ENCODE measurements around the gene MAD1L1.

The MAD1L1 gene

DNA sequence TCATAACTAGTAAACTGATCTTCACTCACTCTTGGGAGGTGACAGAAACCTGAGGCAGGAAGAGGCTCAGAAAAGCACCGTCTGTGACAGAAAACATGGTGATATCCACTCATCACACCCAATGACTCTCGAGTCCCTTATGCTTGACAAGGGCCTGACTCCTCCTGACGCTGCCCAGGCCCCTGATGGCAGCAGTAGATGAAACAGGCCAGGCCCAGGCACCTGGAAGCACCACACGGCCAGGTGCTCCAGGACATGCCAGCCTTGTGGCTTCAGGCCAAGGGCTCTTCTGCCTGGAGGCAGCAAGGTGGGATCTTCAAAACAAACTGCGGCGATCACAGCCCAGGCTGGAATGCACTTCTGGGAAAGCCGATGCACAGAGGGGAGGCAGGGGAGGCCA lies 89.3 kb downstream of the MAD1L1 start:
- H3K27ac ChIP-seq (ENCODE audit: extremely low read depth, low read depth, low read length) = no peak overlapping the region
- no peaks in the 10 kb centered on the region for H3K4me1 ChIP-seq (ENCODE audit: control insufficient read depth, insufficient read depth, low read length)
- CTCF ChIA-PET = no interaction called here
- TF ChIP-seq ZNF391 (tag by site-specific recombination; IDR thresholded peaks at IDR 0.05; ENCODE audit: borderline replicate concordance, low read depth) (no peak), HOXA7 (CRISPR knock-in tag; IDR thresholded peaks at IDR 0.05; ENCODE audit: borderline replicate concordance) (no peak), ZNF514 (tag by site-specific recombination; IDR thresholded peaks at IDR 0.05) (no peak), EGR2 (tag by site-specific recombination; IDR thresholded peaks at IDR 0.05; ENCODE audit: low read depth) (no peak), ZNF140 (tag by site-specific recombination; IDR thresholded peaks at IDR 0.05) (no peak), GFI1B (tag by site-specific recombination; IDR thresholded peaks at IDR 0.05) (no peak), ZNF16 (tag by site-specific recombination; IDR thresholded peaks at IDR 0.05; ENCODE audit: low read depth) (no peak), ZNF169 (tag by site-specific recombination; IDR thresholded peaks at IDR 0.05) (no peak), ZNF629 (tag by site-specific recombination; IDR thresholded peaks at IDR 0.05) (no peak)
- TF ChIP-seq, protein P1, sequence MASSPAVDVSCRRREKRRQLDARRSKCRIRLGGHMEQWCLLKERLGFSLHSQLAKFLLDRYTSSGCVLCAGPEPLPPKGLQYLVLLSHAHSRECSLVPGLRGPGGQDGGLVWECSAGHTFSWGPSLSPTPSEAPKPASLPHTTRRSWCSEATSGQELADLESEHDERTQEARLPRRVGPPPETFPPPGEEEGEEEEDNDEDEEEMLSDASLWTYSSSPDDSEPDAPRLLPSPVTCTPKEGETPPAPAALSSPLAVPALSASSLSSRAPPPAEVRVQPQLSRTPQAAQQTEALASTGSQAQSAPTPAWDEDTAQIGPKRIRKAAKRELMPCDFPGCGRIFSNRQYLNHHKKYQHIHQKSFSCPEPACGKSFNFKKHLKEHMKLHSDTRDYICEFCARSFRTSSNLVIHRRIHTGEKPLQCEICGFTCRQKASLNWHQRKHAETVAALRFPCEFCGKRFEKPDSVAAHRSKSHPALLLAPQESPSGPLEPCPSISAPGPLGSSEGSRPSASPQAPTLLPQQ (tag by site-specific recombination; IDR thresholded peaks at IDR 0.05) = no peak
- TF ChIP-seq, protein P2, sequence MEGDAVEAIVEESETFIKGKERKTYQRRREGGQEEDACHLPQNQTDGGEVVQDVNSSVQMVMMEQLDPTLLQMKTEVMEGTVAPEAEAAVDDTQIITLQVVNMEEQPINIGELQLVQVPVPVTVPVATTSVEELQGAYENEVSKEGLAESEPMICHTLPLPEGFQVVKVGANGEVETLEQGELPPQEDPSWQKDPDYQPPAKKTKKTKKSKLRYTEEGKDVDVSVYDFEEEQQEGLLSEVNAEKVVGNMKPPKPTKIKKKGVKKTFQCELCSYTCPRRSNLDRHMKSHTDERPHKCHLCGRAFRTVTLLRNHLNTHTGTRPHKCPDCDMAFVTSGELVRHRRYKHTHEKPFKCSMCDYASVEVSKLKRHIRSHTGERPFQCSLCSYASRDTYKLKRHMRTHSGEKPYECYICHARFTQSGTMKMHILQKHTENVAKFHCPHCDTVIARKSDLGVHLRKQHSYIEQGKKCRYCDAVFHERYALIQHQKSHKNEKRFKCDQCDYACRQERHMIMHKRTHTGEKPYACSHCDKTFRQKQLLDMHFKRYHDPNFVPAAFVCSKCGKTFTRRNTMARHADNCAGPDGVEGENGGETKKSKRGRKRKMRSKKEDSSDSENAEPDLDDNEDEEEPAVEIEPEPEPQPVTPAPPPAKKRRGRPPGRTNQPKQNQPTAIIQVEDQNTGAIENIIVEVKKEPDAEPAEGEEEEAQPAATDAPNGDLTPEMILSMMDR (tag by site-specific recombination; IDR thresholded peaks at IDR 0.05) = no peak
- H3K9me3 ChIP-seq (ENCODE audit: control insufficient read depth, insufficient read depth, low read depth, low read length) = no peaks in the 10 kb centered on the region
- peaks cover 0 to 50% of the 10 kb centered on the region in 2 experiments; a peak in 1 of 3 replicates for H3K36me3 ChIP-seq (ENCODE audit: control insufficient read depth in 2 of 2, insufficient read depth in 1 of 2, low read length in 2 of 2)
- H3K4me3 ChIP-seq (ENCODE audit: low read depth, low read length) = no peak overlapping the region
- POLR2A ChIA-PET = no interaction called here

DNA sequence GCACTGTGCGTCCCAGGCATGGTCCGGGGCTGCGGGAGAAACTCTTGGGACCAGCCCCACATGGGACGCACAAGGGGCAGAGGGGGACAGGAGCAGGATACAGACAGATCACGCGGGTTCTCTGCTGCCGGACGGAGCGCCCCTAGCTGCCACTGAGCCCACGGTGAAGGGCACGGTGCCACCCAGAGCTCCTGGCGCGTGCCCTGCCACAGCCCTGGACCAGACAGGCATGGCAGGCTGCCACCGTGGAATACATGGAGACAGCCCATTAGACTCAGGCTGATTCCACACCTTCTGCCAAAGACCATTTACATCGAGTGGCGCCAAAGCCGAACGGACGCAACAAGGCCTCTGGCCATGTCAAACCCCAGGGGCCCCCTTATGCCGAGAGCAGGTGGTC lies 90.4 kb downstream of the MAD1L1 start:
- Histone ChIP-seq H3K4me3 (ENCODE audit: low read depth, low read length) (no peak overlapping the region), H3K9me3 (ENCODE audit: control insufficient read depth, insufficient read depth, low read depth, low read length) (no peaks in the 10 kb centered on the region), H3K36me3 (ENCODE audit: control insufficient read depth in 2 of 2, insufficient read depth in 1 of 2, low read length in 2 of 2) (peaks cover 0 to 41% of the 10 kb centered on the region in 2 experiments; a peak in 1 of 3 replicates), H3K27ac (ENCODE audit: extremely low read depth, low read depth, low read length) (no peak overlapping the region), H3K4me1 (ENCODE audit: control insufficient read depth, insufficient read depth, low read length) (no peaks in the 10 kb centered on the region)
- POLR2A ChIA-PET = no interaction called here
- CTCF ChIA-PET = interaction anchor here (0.6 kb wide), 1 partner anchor 329 kb away, joined by 3 read pairs; no protein-coding TSS in a partner anchor
- TF ChIP-seq, protein P3, sequence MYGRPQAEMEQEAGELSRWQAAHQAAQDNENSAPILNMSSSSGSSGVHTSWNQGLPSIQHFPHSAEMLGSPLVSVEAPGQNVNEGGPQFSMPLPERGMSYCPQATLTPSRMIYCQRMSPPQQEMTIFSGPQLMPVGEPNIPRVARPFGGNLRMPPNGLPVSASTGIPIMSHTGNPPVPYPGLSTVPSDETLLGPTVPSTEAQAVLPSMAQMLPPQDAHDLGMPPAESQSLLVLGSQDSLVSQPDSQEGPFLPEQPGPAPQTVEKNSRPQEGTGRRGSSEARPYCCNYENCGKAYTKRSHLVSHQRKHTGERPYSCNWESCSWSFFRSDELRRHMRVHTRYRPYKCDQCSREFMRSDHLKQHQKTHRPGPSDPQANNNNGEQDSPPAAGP (tag by site-specific recombination; IDR thresholded peaks at IDR 0.05) = no peak
- TF ChIP-seq ZNF677 (tag by site-specific recombination; IDR thresholded peaks at IDR 0.05) (no peak), RBAK (tag by site-specific recombination; IDR thresholded peaks at IDR 0.05) (no peak), ZNF707 (tag by site-specific recombination; IDR thresholded peaks at IDR 0.05) (no peak), ZNF2 (tag by site-specific recombination; IDR thresholded peaks at IDR 0.05) (no peak), ZFP41 (tag by site-specific recombination; IDR thresholded peaks at IDR 0.05; ENCODE audit: borderline replicate concordance) (no peak), SCRT1 (tag by site-specific recombination; IDR thresholded peaks at IDR 0.05; ENCODE audit: borderline replicate concordance) (no peak), ZNF777 (tag by site-specific recombination; IDR thresholded peaks at IDR 0.05; ENCODE audit: borderline replicate concordance) (no peak), ZFP69B (tag by site-specific recombination; IDR thresholded peaks at IDR 0.05) (no peak), ZNF19 (tag by site-specific recombination; IDR thresholded peaks at IDR 0.05; ENCODE audit: low read depth) (no peak), GFI1B (tag by site-specific recombination; IDR thresholded peaks at IDR 0.05) (no peak), ZNF311 (tag by site-specific recombination; IDR thresholded peaks at IDR 0.05; ENCODE audit: borderline replicate concordance) (no peak), ZNF10 (tag by site-specific recombination; IDR thresholded peaks at IDR 0.05) (no peak)
- TF ChIP-seq, protein P4, sequence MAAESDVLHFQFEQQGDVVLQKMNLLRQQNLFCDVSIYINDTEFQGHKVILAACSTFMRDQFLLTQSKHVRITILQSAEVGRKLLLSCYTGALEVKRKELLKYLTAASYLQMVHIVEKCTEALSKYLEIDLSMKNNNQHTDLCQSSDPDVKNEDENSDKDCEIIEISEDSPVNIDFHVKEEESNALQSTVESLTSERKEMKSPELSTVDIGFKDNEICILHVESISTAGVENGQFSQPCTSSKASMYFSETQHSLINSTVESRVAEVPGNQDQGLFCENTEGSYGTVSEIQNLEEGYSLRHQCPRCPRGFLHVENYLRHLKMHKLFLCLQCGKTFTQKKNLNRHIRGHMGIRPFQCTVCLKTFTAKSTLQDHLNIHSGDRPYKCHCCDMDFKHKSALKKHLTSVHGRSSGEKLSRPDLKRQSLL (tag by site-specific recombination; IDR thresholded peaks at IDR 0.05) = no peak

Data from HEK293 (cell line).